ENCODE data around the gene SARS1. TPM values are rescaled to one million over a fixed set of nuclear protein-coding genes. Genes with fewer than 3 reads are reported as not detected.

SARS1 gene
- total and polyA plus RNA-seq, 2 experiments from 2014 or later: 158 to 180 TPM

DNA sequence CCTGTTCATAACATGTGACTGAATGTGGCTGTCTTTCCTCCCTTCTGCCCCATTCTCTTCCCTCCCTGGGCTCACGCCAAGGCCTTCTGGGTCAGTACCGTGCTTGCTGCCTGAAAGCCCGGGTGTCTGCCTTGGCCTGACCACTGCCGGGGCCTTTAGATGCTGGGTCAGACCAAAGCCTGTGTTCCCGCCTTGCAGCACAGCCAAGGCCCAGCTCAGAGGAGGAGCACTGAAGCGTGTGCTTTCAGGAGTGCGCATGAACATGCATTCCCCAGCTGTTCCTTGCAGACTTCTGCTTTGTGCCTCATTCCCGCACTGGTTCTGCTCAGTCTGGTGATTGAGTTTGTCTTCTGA is 27.0 kb upstream of the SARS1 start:
- Histone ChIP-seq H4K20me1 (ENCODE audit: insufficient read depth, poor library complexity, severe bottlenecking) (no peaks in the 10 kb centered on the region), H3K4me3 (no peak overlapping the region), H3K36me3 (replicated peaks; ENCODE audit: insufficient read depth, low read depth) (no peaks in the 10 kb centered on the region), H3K4me2 (no peak overlapping the region), H3K9me2 (replicated peaks; ENCODE audit: insufficient read depth) (no peaks in the 10 kb centered on the region), H3K4me1 (ENCODE audit: insufficient read depth) (peaks cover 2% of the 10 kb centered on the region), H3K9me3 (ENCODE audit: low read depth) (no peaks in the 10 kb centered on the region), H3K79me2 (no peaks in the 10 kb centered on the region), H3K27ac (no peak overlapping the region), H2AFZ (no peak overlapping the region), H3K27me3 (no peaks in the 10 kb centered on the region)
- WGBS (ENCODE audit: low lambda C conversion rate, missing lambda C conversion rate): 91% methylated on average over 8 of the region's 8 CpGs
- no peak for TF ChIP-seq EZH2 (IDR thresholded peaks at IDR 0.05; ENCODE audit: borderline replicate concordance)
- TF ChIP-seq, protein P1, sequence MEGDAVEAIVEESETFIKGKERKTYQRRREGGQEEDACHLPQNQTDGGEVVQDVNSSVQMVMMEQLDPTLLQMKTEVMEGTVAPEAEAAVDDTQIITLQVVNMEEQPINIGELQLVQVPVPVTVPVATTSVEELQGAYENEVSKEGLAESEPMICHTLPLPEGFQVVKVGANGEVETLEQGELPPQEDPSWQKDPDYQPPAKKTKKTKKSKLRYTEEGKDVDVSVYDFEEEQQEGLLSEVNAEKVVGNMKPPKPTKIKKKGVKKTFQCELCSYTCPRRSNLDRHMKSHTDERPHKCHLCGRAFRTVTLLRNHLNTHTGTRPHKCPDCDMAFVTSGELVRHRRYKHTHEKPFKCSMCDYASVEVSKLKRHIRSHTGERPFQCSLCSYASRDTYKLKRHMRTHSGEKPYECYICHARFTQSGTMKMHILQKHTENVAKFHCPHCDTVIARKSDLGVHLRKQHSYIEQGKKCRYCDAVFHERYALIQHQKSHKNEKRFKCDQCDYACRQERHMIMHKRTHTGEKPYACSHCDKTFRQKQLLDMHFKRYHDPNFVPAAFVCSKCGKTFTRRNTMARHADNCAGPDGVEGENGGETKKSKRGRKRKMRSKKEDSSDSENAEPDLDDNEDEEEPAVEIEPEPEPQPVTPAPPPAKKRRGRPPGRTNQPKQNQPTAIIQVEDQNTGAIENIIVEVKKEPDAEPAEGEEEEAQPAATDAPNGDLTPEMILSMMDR (IDR thresholded peaks at IDR 0.05; ENCODE audit: poor library complexity): no peak
- TF ChIP-seq EZH2phosphoT487 (IDR thresholded peaks at IDR 0.05; ENCODE audit: low read depth, severe bottlenecking, unreplicated experiment): no peak
- DNase-seq (ENCODE audit: low spot score): no peak

DNA sequence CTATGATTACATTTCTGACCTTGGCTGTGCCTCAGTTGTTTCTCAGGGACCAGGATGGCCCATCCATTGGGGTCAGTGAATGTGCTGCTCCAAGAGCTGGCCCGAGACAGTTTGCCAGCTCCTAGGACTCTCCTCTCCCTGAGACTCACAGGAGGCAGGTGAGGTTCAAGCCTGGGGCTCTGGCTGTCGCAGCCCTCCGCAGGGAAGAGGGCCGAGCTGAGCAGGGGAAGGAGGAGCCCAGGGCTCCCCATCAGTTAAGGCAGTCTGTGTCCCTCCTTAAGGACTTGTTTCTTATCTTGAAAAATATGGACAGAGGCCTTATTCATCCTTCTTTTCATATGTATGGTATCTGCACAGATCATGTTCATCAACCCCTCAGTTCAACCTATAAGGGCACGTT is 26.6 kb upstream of the SARS1 start:
- H3K4me1 ChIP-seq (ENCODE audit: insufficient read depth): no peaks in the 10 kb centered on the region
- H3K27ac ChIP-seq: no peak overlapping the region
- no peak overlapping the region for H3K4me3 ChIP-seq
- no peaks in the 10 kb centered on the region for H4K20me1 ChIP-seq (ENCODE audit: insufficient read depth, poor library complexity, severe bottlenecking)
- H3K27me3 ChIP-seq: no peaks in the 10 kb centered on the region
- no peak overlapping the region for H3K4me2 ChIP-seq
- no peak for TF ChIP-seq EZH2 (IDR thresholded peaks at IDR 0.05; ENCODE audit: borderline replicate concordance)
- TF ChIP-seq EZH2phosphoT487 (IDR thresholded peaks at IDR 0.05; ENCODE audit: low read depth, severe bottlenecking, unreplicated experiment): no peak
- TF ChIP-seq, protein P1 (IDR thresholded peaks at IDR 0.05; ENCODE audit: poor library complexity): no peak
- H2AFZ ChIP-seq: no peak overlapping the region
- H3K79me2 ChIP-seq: no peaks in the 10 kb centered on the region
- no peaks in the 10 kb centered on the region for H3K9me3 ChIP-seq (ENCODE audit: low read depth)
- no peaks in the 10 kb centered on the region for H3K36me3 ChIP-seq (replicated peaks; ENCODE audit: insufficient read depth, low read depth)
- no peak for DNase-seq (ENCODE audit: low spot score)
- no peaks in the 10 kb centered on the region for H3K9me2 ChIP-seq (replicated peaks; ENCODE audit: insufficient read depth)
- 93% methylated on average over 5 of the region's 5 CpGs for WGBS (ENCODE audit: low lambda C conversion rate, missing lambda C conversion rate)

DNA sequence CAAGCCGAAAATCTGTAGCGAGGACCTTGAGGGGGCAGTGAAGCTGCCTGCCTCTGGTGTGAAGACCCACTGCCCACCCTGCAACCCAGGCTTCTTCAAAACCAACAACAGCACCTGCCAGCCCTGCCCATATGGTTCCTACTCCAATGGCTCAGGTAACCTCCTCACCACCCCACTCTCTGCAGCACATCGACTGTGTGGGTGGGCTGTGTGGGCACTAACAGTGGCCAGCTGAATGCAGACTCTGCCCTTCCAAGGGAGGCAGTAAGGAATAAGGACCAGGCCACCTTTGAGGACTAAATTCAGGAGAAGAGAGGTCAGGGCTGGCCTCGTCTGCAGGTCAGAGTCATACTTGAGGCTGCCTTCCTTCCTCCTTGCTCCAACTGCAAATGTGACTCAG is 25.5 kb upstream of the SARS1 start:
- no peaks in the 10 kb centered on the region for H3K36me3 ChIP-seq (replicated peaks; ENCODE audit: insufficient read depth, low read depth)
- H3K27ac ChIP-seq: no peak overlapping the region
- no peak overlapping the region for H3K4me3 ChIP-seq
- no peaks in the 10 kb centered on the region for H3K27me3 ChIP-seq
- no peaks in the 10 kb centered on the region for H3K79me2 ChIP-seq
- H2AFZ ChIP-seq: no peak overlapping the region
- H3K9me3 ChIP-seq (ENCODE audit: low read depth): no peaks in the 10 kb centered on the region
- no peak for DNase-seq (ENCODE audit: low spot score)
- TF ChIP-seq, protein P1 (IDR thresholded peaks at IDR 0.05; ENCODE audit: poor library complexity): no peak
- peaks cover 3% of the 10 kb centered on the region for H3K4me1 ChIP-seq (ENCODE audit: insufficient read depth)
- WGBS (ENCODE audit: low lambda C conversion rate, missing lambda C conversion rate): 88% methylated on average over 4 of the region's 4 CpGs
- H4K20me1 ChIP-seq (ENCODE audit: insufficient read depth, poor library complexity, severe bottlenecking): no peaks in the 10 kb centered on the region
- no peak overlapping the region for H3K4me2 ChIP-seq
- H3K9me2 ChIP-seq (replicated peaks; ENCODE audit: insufficient read depth): no peaks in the 10 kb centered on the region

DNA sequence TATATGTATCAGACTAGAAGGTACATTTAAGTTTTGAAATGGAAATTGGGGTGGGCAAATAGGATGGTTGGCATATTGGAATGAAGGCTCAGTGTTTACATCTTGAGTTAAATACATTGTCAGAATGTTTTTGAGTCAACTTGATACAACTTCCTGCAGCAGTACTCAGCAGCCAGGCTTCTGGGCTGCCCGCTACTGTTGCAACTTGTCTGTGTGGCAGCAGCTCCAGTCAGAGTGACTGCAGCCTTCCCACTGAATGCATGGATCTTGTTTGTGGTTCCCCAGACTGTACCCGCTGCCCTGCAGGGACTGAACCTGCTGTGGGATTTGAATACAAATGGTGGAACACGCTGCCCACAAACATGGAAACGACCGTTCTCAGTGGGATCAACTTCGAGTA is 24.9 kb upstream of the SARS1 start:
- no peaks in the 10 kb centered on the region for H3K79me2 ChIP-seq
- no peak overlapping the region for H3K4me2 ChIP-seq
- H3K9me2 ChIP-seq (replicated peaks; ENCODE audit: insufficient read depth): no peaks in the 10 kb centered on the region
- 71% methylated on average over 6 of the region's 6 CpGs for WGBS (ENCODE audit: low lambda C conversion rate, missing lambda C conversion rate)
- no peak overlapping the region for H3K4me3 ChIP-seq
- peaks cover 3% of the 10 kb centered on the region for H3K4me1 ChIP-seq (ENCODE audit: insufficient read depth)
- H4K20me1 ChIP-seq (ENCODE audit: insufficient read depth, poor library complexity, severe bottlenecking): no peaks in the 10 kb centered on the region
- no peaks in the 10 kb centered on the region for H3K9me3 ChIP-seq (ENCODE audit: low read depth)
- H3K27ac ChIP-seq: no peak overlapping the region
- TF ChIP-seq EZH2phosphoT487 (IDR thresholded peaks at IDR 0.05; ENCODE audit: low read depth, severe bottlenecking, unreplicated experiment): no peak
- no peak for TF ChIP-seq EZH2 (IDR thresholded peaks at IDR 0.05; ENCODE audit: borderline replicate concordance)
- TF ChIP-seq, protein P1 (IDR thresholded peaks at IDR 0.05; ENCODE audit: poor library complexity): no peak
- H3K27me3 ChIP-seq: no peaks in the 10 kb centered on the region
- DNase-seq (ENCODE audit: low spot score): no peak
- no peaks in the 10 kb centered on the region for H3K36me3 ChIP-seq (replicated peaks; ENCODE audit: insufficient read depth, low read depth)
- H2AFZ ChIP-seq: no peak overlapping the region

Measured in hepatocyte (in vitro differentiated cells).